GM21447 (cell line): ENCODE data around the gene NAPEPLD.
A peak's percentile ranks its signal among the peaks of the same experiment; 100 is the strongest.
"Not testable (repeated sequence)": the region's sequence is repeated elsewhere in the genome, so short reads cannot be mapped to it uniquely, and the experiment has no call there.

Experiments
- ATAC-seq: cut with Tn5 transposase; IDR thresholded peaks from one replicate; pipeline ENCODE4 v1.9.1; 2021; ENCODE audit not compliant: unreplicated experiment

Gene NAPEPLD

GRCh38 chr7:103114576-103115008 is 34.3 kb downstream of the NAPEPLD start:
- ATAC-seq, result no peak

- no peak for ATAC-seq
Observed at GRCh38 chr7:103113164-103113563, 35.7 kb downstream of the NAPEPLD start.

- not testable (repeated sequence) for ATAC-seq
Observed at GRCh38 chr7:103106703-103107070, 42.2 kb downstream of the NAPEPLD start.

DNA sequence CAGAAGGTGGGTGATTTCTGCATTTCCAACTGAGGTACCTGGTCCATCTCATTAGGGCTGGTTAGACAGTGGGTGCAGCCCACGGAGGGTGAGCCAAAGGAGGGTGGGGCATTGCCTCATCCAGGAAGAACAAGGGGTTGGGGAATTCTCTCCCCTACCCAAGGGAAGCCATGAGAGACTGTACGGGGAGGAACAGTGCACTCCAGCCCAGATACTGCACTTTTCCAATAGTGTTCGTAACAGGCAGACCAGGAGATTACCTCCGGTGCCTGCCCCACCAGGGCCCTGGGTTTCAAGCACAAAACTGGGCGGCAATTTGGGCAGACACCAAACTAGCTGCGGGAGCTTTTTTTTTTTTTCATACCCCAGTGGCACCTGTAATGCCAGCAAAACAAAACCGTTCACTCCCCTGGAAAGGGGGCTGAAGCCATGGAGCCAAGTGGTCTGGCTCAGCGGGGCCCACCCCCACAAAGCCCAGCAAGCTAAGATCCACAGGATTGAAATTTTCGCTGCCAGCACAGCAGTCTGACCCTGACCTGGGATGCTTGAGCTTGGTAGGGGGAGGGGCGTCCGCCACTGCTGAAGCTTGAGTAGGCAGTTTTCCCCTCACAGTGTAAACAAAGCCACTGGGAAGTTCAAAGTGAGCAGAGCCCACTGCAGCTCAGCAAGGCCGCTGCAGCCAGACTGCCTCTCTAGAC is 42.7 kb downstream of the NAPEPLD start:
- ATAC-seq, result no peak

DNA sequence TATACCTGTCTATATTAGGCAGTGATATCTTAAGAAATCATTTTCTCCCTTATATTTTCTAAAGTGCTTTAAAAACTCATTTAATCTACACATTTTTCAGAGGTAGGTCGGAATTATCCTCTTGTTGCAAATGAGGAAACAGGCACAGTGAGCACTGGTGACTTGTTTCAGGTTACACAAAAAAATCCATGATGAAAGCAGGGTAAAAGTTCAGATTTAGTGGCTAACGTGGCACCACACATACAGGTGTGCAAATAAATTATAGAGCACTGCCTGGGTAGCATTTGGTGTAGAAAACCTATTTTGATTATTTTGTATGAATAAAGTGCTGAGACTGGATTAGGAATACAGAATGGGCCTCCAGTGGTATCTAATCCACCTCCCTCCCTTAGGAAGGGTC is 47.4 kb downstream of the NAPEPLD start:
- no peak for ATAC-seq

GRCh38 chr7:103100348-103100747 is 48.6 kb downstream of the NAPEPLD start:
- no peak for ATAC-seq

- ATAC-seq, result no peak
Observed at GRCh38 chr7:103097041-103097440, 51.9 kb downstream of the NAPEPLD start.

- ATAC-seq, result not testable (repeated sequence)
Observed at GRCh38 chr7:103095558-103095957, 53.3 kb downstream of the NAPEPLD start.

GRCh38 chr7:103094102-103094501 is 54.8 kb downstream of the NAPEPLD start:
- ATAC-seq, result no peak

GRCh38 chr7:103093429-103093828 is 55.5 kb downstream of the NAPEPLD start:
- no peak for ATAC-seq

GRCh38 chr7:103092321-103092720 is 56.6 kb downstream of the NAPEPLD start:
- ATAC-seq, result not testable (repeated sequence)

DNA sequence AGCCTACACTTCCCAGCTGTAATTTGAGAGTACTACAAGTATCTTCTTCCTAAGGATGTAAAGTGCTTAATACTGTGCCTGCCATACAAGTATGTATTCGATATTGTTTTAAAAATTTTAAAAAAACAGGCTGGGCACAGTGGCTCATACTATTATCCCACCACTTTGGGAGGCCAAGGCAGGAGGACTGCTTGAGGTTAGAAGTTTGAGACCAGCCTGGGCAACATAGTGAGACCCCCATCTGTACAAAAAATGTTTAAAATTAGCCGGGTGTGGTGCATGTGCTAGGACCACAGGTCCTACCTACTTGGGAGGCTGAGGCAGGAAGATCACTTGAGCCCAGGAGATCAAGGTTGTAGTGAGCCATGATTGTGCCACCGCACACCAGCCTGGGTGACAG is 65.7 kb downstream of the NAPEPLD start:
- ATAC-seq, result no peak

DNA sequence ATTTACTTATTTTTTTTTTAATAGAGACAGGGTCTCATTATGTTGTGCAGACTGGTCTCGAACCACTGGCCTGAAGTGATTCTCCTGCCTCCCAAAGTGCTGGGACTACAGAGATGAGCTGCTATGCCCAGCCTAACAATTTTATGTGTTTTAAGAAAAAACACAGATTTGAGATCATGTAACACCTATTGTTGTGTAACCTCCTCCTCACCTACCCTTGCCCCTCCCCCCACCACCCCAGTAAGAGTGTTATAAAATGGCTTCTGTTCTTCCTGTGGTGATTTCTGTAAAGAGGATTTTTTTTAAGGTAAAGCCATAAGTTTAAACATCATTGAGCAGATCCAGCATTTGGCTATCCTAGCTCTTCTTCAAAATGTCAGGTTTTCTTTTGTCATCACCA is 66.4 kb downstream of the NAPEPLD start:
- no peak for ATAC-seq

GRCh38 chr7:103080923-103081322 is 68.0 kb downstream of the NAPEPLD start:
- ATAC-seq, result no peak

- no peak for ATAC-seq
Observed at GRCh38 chr7:103079836-103080235, 69.1 kb downstream of the NAPEPLD start.

- ATAC-seq, result not testable (repeated sequence)
Observed at GRCh38 chr7:103078226-103078625, 70.7 kb downstream of the NAPEPLD start.

- ATAC-seq, result no peak
Observed at GRCh38 chr7:103077318-103077717, 71.6 kb downstream of the NAPEPLD start.

DNA sequence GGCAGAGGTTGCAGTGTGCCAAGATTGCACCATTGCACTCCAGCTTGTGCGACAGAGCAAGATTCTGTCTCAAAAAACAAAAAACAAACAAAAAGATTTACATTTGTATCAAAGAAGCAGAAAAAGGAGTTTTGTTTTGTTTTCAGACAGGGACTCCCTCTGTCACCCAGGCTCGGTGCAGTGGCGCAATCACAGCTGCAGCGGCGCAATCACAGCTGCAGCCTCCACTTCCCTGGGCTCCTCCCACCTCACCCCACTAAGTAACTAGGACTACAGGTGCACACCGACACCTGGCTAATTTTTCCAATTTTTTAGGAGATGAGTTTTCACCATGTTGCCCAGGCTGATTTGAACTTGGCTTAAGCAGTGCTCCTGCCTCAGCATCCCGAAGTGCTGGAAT is 72.1 kb downstream of the NAPEPLD start:
- no peak for ATAC-seq

GRCh38 chr7:103075337-103075918 is 73.5 kb downstream of the NAPEPLD start:
- peak; percentile 47 for ATAC-seq

GRCh38 chr7:103074519-103075336 is 74.2 kb downstream of the NAPEPLD start, which contains the start of the genes ARMC10 and FBXL13:
Gene ARMC10 (plus strand): TSS chr7:103075140. CDS start chr7:103075273, 133 bp downstream.
Gene FBXL13 (minus strand): TSS chr7:103074796.
- peak; percentile 92 for ATAC-seq

GRCh38 chr7:103073989-103074518 is 74.8 kb downstream of the NAPEPLD start:
- ATAC-seq, result no peak
